NCI-H69 (cell line): ENCODE measurements around the gene SNX3.
A peak's percentile ranks its signal among the peaks of the same experiment; 100 is the strongest.

Experiments used
- DNase-seq: peaks from one replicate; lab custom pipeline; 2025; lab: John Stamatoyannopoulos, UW

SNX3 gene

DNA sequence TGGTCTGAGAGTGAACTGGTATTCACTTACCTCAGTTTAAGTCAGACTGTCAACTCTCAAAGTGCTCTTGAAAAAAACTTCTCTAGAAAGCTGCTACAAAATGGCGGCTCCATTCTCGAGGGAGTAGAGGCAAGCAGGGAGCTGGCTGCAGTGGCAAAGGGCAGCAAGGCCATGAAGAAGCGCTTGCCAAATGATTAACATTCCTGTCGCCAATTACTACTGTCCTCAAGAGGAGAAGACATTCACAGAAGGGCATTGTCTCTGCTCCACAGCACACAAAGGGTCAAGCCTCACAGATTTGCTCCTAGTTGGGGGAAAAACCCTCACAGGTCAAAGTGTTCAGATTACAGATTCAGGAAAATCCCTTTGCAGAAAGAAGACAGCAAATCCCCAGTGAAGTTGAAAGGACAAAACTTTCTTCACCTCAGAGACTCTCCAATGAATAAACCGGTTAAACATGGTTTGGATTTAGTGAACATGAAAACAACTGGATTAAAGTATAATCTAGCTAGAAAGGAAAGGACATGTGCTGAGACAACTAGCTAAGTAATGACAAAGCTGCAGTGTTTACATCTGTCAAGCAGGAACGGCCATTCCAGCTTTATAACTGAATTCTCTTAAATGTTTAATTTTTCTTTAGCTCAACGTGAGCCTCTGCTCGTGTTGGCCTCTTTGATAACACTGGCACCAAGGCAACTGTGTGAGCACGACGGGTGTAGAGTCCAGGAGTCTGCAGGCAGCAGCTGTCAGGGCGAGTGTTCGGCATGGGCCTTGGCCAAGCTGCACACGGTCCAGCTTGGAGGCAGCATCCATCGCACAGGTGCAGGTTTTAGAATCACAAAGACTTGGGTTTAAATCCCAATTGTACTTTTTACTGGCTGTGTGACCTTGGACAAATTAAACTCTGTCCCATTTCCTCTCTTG is 57.4 kb downstream of the SNX3 start:
- no peak for DNase-seq

DNA sequence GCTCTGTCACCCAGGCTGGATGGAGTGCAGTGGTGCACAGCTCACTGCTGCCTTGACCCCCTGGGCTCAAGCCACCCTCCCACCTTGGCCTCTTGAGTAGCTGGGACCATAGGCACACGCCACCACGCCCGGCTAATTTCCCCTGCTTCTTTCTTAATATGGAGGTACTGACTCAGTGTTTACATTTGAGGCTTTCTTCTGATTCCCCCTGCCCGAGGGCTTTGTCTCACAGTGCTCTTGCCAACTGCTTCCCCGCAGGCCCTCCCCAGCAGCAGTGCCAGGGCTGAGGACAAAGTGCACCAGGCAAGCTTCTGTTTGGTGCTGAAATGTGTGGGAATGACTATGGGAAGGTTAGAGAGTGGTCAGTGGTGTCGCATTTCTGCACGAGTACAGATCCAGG is 60.2 kb downstream of the SNX3 start:
- DNase-seq = peak; percentile 96

DNA sequence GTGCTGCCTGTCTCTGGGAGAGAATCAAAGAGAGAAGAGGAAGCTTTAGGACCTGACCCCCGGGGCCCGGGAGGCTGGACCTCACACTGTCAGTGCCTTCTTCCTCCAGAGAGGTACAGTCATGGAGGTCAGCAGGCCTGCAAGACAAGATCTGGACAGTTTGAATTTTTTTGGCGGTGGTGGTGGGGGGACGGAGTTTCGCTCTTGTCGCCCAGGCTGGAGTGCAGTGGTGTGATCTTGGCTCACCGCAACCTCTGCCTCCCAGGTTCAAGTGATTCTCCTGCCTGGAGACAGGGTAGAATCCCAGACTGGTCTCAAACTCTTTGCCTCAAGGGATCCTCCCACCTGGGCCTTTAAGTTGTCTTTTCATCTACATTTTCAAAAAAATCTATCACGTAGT is 60.7 kb downstream of the SNX3 start:
- no peak for DNase-seq

DNA sequence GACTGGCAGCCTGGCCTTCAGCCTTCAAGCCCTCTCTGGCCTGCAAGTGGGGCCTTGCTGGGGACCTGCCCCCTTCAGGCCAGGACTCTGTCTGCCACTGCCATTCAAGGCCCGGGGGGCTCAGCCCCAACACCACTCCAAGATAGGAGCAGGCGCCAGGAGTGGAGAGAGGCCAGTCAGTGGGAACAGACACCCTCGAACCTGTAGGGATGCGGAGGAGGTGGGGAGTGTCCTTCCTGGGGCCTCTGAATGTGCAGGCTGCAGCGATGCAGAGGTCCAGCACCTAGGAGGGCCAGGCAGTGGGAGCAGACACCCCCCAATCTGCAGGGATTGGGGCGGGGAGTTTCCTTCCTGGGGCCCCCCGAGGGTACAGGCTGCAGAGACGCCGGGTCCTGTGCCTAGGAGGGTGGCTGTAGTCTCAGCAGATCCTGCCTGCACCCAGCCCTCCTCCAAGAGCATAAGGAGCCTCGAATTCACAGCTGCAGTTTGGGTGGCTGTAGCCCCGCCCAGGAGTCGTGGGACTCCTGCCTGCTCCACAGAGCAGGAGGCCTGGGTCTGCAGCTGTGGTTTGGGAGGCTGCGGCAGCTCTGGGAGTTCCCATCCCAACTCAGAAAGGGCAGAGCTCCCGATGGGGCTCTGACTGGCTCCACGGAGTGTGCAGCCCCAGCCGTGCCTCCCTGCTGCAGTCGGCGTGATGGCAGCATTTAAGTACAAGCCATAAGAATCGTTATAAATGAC is 61.9 kb downstream of the SNX3 start:
- DNase-seq = no peak

DNA sequence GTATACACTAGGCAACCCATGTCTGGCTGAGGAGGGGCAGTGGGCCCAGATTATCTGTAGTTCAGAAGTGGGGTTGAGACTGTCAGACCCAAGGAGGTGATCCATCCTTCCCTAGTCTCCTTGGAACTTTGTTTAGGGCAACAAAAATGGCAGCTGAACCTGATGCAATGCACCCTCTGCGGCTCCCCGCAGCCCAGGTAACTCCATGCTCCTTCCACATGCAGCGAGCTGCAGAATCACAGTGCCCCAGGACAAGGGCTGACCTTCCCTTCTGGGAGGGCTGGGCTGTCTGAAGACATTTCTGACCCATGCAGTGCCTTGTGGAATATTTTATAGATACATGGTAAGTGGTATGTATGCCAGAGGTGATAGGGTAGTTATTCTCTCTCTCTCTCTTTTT is 65.6 kb downstream of the SNX3 start:
- no peak for DNase-seq

DNA sequence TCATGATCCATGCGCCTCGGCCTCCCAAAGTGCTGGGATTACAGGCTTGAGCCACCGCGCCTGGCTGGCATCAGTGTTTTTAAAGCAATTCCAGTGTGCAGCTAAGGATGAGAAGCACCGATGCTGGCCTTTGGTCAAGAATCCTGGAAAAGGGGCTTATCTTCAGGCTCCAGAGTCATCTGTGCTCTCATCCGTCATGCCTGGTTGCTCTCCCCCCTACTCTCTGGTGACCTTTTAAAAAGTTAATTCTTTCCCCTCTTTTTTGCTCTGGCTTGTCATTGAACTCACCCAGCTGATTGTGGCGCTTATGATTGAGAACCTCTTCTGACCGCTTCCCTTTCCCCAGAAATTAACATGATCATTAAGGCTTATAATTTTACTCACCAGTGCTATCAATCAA is 66.3 kb downstream of the SNX3 start:
- no peak for DNase-seq

DNA sequence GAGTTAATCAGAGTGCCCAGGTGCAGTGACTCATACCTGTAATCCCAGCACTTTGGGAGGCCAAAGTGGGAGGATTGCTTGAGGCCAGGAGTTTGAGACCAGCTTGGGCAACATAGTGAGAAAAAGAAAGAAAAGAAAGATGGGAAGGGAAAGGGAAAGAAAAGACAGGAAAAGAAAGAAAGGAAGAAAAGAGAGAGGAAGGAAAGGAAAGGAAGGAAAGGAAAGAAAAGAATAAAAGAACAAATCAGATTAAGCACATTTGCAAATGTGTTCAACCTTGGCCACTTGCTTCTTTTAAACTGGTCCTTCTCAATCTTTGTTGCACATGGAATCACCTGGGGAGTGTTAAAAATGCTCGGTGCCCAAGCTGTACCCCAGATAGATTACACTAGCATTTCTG is 67.0 kb downstream of the SNX3 start:
- DNase-seq = no peak

DNA sequence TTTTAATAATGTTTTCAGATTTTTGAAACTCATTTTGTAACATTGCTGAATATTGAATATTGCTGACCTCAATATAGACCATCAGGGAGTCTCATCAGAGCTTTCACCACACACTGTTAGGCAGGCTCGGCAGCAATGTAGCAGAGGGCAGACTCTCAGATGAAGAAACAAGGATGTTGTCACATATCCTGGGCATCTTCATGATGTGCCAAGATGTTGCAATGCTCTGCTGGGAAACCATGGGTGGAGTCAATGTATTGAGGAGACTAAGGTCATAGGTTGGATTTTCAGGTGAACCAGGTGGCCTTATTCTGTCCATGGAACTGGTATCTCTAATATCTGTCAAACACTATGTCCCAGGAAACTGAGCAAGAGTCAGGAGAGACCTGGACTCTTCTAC is 67.7 kb downstream of the SNX3 start:
- no peak for DNase-seq

DNA sequence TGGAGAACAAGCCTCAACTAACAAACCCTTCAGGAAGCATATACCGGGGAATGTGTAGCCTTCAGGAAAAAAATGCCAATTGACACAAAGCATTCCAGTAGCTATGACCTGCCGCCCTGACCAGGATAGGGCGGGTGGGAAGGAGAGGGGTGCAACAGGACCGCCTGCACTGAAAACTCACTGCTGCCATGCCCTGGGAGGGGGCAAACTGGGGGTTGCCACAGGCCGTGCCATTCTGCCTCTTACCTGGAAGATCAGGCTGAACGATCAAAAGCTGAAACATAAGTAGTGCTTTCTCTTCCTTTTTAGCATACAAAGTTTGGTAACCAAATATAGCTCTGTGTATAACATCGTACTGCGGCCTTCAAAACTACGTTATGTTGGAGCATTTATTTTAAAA is 73.3 kb downstream of the SNX3 start:
- no peak for DNase-seq

DNA sequence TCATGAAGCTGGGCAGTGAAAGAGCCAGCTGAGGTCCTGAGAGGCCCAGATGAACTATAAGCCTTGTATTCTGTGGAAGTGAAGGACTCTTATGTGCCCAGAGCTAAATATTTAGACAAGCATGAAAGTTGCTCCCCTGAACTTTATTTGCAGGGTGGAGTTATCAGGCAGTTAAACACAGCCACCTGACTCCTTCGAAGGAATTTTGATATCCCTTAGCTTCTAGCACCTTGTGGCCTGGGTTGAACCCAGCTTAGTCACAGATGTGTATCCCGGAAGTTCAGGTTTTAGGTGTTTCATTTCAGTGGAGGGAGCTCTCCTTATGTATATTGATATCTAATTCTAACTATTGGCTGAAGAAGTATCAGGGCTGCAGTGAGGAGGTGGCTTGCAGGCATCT is 74.6 kb downstream of the SNX3 start:
- no peak for DNase-seq

DNA sequence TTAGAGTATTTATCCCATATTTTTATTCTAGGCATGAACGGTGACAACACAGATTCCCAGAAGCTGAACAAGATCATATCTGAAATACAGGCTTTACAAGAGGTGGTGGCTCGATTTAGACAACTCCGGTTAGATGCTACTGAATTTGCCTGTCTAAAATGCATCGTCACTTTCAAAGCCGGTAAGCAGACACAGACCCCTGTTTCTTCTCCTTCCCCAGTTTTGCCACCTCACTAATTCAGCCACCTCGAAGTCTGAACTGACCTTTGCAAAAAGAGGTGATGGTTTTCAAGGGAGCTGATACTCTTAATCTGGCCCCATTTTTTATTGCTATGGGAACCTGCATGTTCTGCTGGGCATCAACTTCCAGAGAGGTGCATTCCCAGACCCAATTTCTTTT is 80.1 kb downstream of the SNX3 start:
- no peak for DNase-seq

DNA sequence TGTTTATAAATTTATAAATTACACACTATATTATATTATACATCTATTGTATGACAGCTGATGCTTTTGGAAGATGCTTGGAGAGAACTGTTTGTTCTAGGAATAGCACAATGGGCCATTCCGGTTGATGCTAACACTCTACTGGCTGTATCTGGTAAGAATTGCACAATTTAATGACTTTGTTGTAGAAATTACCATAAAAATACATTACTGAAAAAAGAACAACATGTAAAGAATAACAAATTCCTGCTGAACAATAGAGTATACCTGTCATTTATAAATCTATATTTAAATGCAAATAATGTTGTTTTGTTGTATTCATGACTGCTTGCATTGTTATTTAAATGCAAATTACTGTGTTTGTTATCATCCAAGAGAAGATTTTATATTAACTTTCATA is 80.6 kb downstream of the SNX3 start:
- no peak for DNase-seq

DNA sequence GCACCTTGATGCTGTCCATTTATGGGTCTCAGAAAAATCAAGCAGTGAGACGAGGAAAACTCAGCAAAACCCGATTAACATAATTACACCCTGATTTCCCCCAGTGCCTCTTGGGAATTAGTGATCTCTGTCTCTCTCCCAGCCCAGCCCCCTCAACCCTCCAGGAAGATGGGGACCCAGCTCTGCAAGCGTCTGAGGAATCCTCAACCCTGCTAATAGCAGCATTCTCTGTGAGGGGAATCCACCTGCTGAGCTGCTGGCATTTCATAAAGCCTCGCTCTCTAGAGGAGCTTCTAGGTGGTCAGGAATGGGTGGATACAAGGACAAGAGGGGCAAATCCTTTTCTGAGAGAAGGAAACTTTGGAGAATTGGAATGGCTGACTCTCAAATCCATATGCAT is 81.1 kb downstream of the SNX3 start:
- DNase-seq = peak; percentile 58

DNA sequence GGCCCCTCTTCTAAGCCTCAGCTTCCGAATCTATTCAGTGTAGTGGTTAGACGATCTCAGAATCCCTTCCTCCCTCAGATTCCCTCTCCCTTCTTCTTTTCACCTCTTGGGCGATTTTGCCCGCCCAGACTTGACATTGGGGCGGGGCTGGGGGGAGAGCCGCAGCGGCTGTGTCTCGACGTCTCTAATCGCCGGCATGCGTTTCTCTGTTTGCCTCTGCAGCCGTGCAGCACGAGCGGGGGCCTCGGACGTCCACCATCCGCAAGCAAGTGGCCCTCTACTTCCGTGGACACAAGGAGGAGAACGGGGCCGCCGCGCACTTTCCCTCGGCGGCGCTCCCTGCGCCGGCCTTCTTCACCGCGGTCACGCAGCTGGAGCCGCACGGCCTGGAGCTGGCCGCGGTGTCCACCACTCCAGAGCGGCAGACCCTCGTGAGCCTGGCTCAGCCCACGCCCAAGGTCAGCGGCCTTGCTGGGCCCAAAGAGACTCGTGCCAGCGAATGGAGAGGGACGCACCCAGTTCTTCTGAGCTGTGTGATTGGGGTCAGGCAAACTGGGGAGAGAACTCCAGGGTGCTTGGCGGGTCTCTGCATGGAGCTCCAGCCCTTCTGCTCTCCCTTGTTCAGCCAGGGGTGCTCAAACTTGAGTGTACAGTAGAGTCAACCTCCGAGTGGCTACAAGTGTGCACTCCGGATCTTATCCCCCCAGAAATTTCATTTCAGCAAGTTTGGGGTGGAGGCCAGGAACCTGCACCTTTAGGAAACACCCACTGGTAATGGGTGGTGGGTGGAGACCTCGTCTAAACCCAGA is 84.4 kb downstream of the SNX3 start:
- DNase-seq = no peak

DNA sequence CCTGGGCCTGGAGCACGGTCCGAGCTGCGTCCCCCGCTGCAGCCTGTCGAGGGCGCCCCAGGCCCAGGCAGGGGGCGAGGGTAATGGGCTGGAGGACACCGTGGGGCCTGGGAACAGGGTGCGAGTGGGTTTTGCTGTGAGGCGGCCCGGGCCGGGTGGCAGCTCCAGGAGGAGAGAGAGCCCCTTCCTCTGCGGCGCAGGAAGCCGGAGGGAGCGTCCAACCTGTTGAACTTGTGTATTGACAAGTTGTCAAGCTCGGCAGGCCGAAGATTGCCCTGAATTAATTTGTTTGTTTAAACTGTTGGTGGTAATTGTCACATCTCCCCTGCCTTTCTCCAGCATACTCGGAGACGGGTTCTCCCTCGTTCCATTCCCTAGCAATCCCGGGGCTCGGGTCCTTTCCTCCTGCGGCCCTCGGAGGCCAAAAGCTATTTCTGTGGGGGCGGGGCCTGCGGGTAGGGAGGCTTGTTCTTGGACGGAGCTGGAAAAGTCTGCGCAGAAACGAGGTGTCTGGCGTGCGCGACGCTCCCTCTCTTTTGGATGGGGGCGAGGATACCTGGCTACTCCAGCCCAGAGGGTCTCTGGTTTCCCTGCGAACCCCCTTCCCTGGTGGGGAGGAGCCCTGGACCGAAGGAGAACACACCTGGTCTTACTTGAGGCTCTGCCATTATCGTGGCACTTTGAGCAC is 85.1 kb downstream of the SNX3 start:
- DNase-seq = peak; percentile 73

DNA sequence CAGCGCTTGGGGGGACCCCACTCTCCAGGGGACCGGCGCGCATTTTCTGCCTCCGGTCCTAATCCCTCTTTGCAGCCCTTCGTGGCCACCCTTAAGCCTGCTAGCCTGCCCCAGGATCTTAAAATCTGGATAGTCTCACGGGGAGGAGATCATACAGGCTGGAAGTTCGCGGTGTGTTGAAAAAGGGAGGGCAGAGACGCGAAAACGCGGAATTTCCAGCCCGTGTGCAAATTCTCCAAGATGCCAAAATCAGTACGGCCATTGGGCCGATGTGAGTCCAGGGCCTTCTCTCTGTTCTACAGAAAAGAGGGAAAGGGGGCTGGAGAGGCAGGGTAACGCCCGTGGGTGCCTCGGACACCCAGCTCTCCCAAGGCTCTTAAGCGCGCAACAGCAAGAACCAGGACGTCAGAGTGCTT is 85.7 kb downstream of the SNX3 start:
- no peak for DNase-seq

DNA sequence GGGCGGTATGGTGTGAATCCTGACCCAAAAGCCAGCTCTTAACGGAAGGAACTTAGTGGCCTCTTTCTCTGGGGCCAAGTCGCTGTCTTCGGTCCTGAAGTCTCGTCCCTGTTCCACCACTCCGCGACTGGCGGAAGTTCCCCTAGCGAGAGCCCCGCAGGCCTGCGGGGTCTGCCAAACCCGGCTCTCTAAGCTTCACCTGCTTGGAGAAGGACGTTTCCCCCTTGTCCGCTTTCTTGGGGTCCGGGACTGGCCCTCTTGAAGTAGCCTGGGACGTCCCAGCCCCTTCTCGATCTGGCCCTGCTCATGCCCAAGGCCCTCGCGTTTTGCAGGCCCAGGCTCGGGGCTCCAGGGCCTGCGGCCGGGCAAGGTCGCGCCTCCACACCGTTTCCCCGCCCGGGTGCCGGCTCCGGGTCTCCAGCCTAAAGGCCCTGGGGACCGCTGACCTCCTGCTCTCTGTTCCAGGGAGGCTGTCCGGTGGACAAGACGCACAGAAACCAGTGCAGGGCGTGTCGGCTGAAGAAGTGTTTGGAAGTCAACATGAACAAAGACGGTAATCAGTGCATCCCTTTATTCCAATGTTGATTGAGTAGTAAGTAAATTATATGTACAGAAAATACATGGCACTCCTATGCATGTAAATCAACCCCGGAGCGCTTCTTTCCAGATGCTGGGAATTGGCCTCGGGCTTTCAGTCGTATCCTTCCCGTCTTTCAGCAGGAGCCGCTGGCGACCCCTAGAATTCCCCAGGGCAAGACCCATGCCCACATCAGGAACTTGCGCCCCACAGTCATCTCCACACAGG is 86.3 kb downstream of the SNX3 start:
- DNase-seq = no peak

DNA sequence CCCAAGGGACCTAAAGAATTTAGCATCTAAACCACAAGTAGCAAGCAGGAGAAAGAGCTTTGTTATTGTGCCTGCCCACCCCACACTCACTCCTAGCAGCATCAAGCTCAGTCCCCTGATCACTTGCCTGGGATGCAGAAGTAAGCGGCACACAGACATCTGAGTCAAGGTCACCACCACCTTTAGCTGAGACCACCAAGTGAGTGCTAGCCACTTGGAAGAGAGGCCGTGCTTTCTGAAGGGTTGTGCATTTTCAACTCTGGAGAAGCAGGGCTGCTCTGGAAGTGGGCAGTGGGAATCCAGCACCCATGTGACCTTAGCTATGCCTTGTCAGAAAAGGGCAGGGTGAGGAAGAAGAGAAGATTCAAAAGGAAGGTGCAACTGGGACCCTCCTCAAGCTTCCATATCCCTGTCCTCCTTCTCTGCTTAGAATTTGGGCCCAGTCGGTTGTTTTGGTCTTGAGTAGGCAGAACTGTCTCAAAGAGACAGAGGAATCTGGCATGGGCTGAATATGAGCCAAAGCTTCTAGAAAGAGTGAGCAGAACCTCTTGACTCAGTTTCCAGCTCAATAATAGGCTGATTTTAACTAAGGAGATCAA is 88.8 kb downstream of the SNX3 start:
- no peak for DNase-seq

DNA sequence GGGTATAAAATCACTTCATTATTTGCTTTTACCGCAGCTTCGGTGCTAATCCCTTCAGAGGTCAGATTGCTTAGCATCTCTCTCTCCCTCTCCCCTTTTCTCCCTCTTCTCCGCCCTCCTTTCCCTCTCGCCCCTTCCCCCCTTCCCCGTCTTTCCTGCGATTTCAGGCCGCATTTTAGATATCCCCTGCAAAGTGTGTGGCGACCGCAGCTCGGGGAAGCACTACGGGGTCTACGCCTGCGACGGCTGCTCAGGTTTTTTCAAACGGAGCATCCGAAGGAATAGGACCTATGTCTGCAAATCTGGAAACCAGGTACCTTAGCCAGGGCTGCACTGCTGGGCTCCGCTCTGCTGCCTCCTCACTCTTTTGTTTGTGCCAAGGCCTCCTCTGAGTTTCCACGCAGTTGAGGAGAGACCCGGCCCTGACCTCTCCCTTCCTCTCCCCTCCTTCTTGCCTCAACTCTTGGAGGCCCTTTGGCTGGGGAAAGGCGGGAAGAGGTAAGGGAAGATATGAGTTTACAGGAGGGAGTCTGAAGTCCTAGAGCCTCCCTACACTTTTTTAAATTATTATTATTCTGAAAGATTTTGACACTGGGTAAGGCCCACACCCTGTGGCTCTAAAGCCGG is 89.4 kb downstream of the SNX3 start:
- DNase-seq = no peak
